Mammary epithelial cell (primary cell): ENCODE measurements around the gene ELF4.

Experiments
- EZH2 ChIP-seq: IDR thresholded peaks from 2 replicates; pipeline ENCODE4 v1.6.1; 2012; ENCODE audit warnings: low read length, inconsistent platforms, borderline replicate concordance
- TF ChIP-seq, protein P1 (sequence below), 2 donors: IDR thresholded peaks in 1 of 2; conservative IDR thresholded peaks in 1 of 2; 2 replicates each; pipeline ENCODE4 v1.5.1; 2011 to 2012; ENCODE audit warnings: inconsistent platforms in 2 of 2, low read length in 2 of 2, mild to moderate bottlenecking in 2 of 2, control low read depth in 1 of 2, low read depth in 1 of 2; ENCODE audit not compliant: insufficient read depth in 1 of 2; ENCODE audit errors: extremely low read depth in 1 of 2

DNA sequence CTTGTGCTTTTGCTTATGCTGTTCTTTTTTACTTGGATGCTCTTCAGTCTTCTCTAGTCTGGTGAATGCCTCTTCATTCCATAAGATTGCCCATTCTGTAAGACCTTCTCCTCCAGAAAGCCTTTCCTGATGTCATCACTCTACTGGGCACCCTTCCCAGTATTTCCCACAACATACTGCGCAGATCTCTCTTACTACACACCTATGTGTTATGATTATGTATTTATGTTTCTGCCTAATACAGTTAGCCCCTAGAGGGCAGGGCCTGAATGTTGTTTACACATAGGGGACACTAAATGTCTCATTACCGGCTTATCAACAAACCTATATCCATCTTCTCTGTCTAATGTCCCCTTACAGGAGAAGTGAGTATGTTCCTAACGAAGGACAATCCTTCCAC lies 34.2 kb upstream of the ELF4 start:
- TF ChIP-seq, protein P1, sequence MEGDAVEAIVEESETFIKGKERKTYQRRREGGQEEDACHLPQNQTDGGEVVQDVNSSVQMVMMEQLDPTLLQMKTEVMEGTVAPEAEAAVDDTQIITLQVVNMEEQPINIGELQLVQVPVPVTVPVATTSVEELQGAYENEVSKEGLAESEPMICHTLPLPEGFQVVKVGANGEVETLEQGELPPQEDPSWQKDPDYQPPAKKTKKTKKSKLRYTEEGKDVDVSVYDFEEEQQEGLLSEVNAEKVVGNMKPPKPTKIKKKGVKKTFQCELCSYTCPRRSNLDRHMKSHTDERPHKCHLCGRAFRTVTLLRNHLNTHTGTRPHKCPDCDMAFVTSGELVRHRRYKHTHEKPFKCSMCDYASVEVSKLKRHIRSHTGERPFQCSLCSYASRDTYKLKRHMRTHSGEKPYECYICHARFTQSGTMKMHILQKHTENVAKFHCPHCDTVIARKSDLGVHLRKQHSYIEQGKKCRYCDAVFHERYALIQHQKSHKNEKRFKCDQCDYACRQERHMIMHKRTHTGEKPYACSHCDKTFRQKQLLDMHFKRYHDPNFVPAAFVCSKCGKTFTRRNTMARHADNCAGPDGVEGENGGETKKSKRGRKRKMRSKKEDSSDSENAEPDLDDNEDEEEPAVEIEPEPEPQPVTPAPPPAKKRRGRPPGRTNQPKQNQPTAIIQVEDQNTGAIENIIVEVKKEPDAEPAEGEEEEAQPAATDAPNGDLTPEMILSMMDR (conservative IDR thresholded peaks at IDR 0.05 in 1 of 2, IDR thresholded peaks at IDR 0.05 in 1 of 2; ENCODE audit: extremely low read depth in 1 of 2, insufficient read depth in 1 of 2, low read depth in 1 of 2, low read length in 2 of 2) = peak in 1 of 2 donors; percentile 14
- TF ChIP-seq EZH2 = no peak
